Esophagus squamous epithelium (tissue), 4 donors: ENCODE results near the gene TASL.
A peak's percentile ranks its signal among the peaks of the same experiment; 100 is the strongest.

Source experiments
- POLR2A ChIP-seq, 4 donors: fragments of 450-650 bp; IDR thresholded peaks; one replicate each; pipeline ENCODE4 v1.6.1; 2017; ENCODE audit warnings: antibody characterized with exemption in 4 of 4, mild to moderate bottlenecking in 4 of 4, moderate library complexity in 3 of 4
- TF ChIP-seq, protein P1 (sequence below), 6 experiments: fragments of 450-650 bp in 4 of 6; fragments of 200-600 bp in 2 of 6; sonication (generic) in 2 of 6; IDR thresholded peaks; one replicate each; pipeline ENCODE4 v1.5.1; 2016 to 2019; ENCODE audit warnings: antibody characterized with exemption in 6 of 6, mild to moderate bottlenecking in 4 of 6, moderate library complexity in 4 of 6

DNA sequence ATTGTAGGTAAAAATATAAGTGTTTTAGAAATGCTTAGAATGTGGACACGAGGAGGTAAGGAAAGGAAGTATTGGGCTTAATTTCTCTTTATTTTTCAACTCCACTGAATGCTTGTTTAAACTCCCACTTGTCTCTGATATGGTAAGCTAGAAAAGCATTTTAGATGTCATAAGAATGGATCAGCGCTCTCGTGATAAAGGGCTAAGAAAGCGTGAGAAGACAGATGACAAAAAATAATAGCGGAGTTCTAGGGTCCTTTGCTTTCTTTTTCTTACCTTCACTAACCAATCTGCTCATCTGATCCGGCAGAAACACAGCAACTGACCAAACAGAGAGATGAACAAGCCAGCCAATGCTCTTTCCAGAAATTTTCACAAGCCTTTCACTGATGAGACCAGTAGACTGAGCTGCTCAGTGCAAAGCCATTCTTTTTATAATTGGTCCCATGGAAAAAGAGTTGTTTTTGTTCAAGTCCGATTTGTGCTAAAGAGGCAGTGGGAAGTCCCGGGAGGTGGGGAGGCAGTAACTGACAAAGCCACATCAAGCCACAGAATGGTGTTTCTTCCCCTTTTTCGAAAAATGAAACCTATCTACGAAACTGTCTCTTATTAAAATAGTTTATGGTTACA, at the start of gene TASL:
- TF ChIP-seq, protein P1, sequence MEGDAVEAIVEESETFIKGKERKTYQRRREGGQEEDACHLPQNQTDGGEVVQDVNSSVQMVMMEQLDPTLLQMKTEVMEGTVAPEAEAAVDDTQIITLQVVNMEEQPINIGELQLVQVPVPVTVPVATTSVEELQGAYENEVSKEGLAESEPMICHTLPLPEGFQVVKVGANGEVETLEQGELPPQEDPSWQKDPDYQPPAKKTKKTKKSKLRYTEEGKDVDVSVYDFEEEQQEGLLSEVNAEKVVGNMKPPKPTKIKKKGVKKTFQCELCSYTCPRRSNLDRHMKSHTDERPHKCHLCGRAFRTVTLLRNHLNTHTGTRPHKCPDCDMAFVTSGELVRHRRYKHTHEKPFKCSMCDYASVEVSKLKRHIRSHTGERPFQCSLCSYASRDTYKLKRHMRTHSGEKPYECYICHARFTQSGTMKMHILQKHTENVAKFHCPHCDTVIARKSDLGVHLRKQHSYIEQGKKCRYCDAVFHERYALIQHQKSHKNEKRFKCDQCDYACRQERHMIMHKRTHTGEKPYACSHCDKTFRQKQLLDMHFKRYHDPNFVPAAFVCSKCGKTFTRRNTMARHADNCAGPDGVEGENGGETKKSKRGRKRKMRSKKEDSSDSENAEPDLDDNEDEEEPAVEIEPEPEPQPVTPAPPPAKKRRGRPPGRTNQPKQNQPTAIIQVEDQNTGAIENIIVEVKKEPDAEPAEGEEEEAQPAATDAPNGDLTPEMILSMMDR (IDR thresholded peaks at IDR 0.05): no peak
- peak in 1 of 4 donors; percentile 33 for TF ChIP-seq POLR2A (IDR thresholded peaks at IDR 0.05)
